IMR-90 (cell line): ENCODE measurements around the gene MALT1.

Source experiments
- BHLHE40 ChIP-seq: fragments of 150-350 bp; IDR thresholded peaks from 2 replicates; pipeline ENCODE4 v1.6.1; 2016; ENCODE audit warnings: mild to moderate bottlenecking, low read depth, low read length
- CHD1 ChIP-seq: IDR thresholded peaks from 2 replicates; pipeline ENCODE4 v1.6.1; 2012; ENCODE audit warnings: low read depth, low read length, improper control_type of control experiment
- CTCF ChIP-seq: conservative IDR thresholded peaks from 2 replicates; pipeline ENCODE4 v1.5.1; 2012; ENCODE audit warnings: mild to moderate bottlenecking, low read depth, low read length, improper control_type of control experiment
- ELK1 ChIP-seq: fragments of 150-350 bp; IDR thresholded peaks from 2 replicates; pipeline ENCODE4 v1.6.1; 2016; ENCODE audit warnings: low read depth, mild to moderate bottlenecking, low read length, moderate library complexity, borderline replicate concordance
- MAFK ChIP-seq: IDR thresholded peaks from 2 replicates; pipeline ENCODE4 v1.6.1; 2012; ENCODE audit warnings: low read depth, low read length, improper control_type of control experiment
- MXI1 ChIP-seq: IDR thresholded peaks from 2 replicates; pipeline ENCODE4 v1.6.1; 2012; ENCODE audit warnings: low read depth, mild to moderate bottlenecking, low read length, moderate library complexity, borderline replicate concordance
- POLR2A ChIP-seq: IDR thresholded peaks from 2 replicates; pipeline ENCODE4 v1.6.1; 2012; ENCODE audit warnings: mild to moderate bottlenecking, low read depth, low read length
- RAD21 ChIP-seq: IDR thresholded peaks from 2 replicates; pipeline ENCODE4 v1.6.1; 2012; ENCODE audit warnings: low read length, improper control_type of control experiment
- RFX5 ChIP-seq: IDR thresholded peaks from 2 replicates; pipeline ENCODE4 v1.8.0; 2012; ENCODE audit warnings: low read depth, mild to moderate bottlenecking, low read length, moderate library complexity
- SMC3 ChIP-seq: fragments of 150-350 bp; IDR thresholded peaks from 2 replicates; pipeline ENCODE4 v1.6.1; 2016; ENCODE audit warnings: low read depth, mild to moderate bottlenecking, antibody characterized with exemption, low read length, moderate library complexity
- USF2 ChIP-seq: fragments of 150-350 bp; IDR thresholded peaks from 2 replicates; pipeline ENCODE4 v1.6.1; 2017; ENCODE audit warnings: mild to moderate bottlenecking, antibody characterized with exemption, low read length, low read depth

DNA sequence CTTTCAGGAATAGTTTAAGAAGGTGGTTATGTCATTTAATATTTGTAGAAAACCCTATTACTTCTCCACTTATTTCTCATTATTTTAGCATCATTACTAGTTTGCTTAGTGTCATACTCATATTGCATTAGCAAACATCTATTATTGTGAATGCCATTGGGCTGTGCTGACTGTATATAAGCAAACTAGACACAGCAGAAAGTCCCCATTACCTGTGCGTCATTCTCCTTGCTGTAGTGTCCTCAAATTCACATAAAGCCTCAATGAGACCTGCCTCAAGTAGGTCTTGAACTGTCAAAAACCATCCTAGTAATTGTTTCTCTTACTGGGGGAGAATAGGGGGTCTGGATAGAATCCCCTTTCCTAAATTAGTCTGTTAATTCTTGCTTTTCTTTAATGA lies 43.6 kb downstream of the MALT1 start:
- TF ChIP-seq USF2 (no peak), CTCF (no peak), MXI1 (no peak), RAD21 (no peak), MAFK (no peak), POLR2A (no peak), SMC3 (no peak), CHD1 (no peak), BHLHE40 (no peak), RFX5 (no peak), ELK1 (no peak)
